IMR-90 (cell line): ENCODE data around the gene PLP1.

Experiments used
- FOS ChIP-seq: fragments of 150-350 bp; IDR thresholded peaks from 2 replicates; pipeline ENCODE4 v1.6.1; 2016; ENCODE audit warnings: low read depth, low read length
- MAFK ChIP-seq: IDR thresholded peaks from 2 replicates; pipeline ENCODE4 v1.6.1; 2012; ENCODE audit warnings: low read depth, low read length, improper control_type of control experiment
- POLR2A ChIP-seq: IDR thresholded peaks from 2 replicates; pipeline ENCODE4 v1.6.1; 2012; ENCODE audit warnings: mild to moderate bottlenecking, low read depth, low read length
- RAD21 ChIP-seq: IDR thresholded peaks from 2 replicates; pipeline ENCODE4 v1.6.1; 2012; ENCODE audit warnings: low read length, improper control_type of control experiment
- TF ChIP-seq, protein P1 (sequence below): conservative IDR thresholded peaks from 2 replicates; pipeline ENCODE4 v1.5.1; 2012; ENCODE audit warnings: mild to moderate bottlenecking, low read depth, low read length, improper control_type of control experiment
- TF ChIP-seq, protein P2 (sequence below): fragments of 150-350 bp; IDR thresholded peaks from 2 replicates; pipeline ENCODE4 v1.6.1; 2017; ENCODE audit warnings: mild to moderate bottlenecking, antibody characterized with exemption, low read length, low read depth
- TF ChIP-seq, protein P3 (sequence below): fragments of 150-350 bp; IDR thresholded peaks from 2 replicates; pipeline ENCODE4 v1.6.1; 2016; ENCODE audit warnings: low read depth, mild to moderate bottlenecking, low read length, moderate library complexity, borderline replicate concordance

GRCh38 chrX:103797691-103798090 lies 21.1 kb downstream of the PLP1 start:
- TF ChIP-seq, protein P1, sequence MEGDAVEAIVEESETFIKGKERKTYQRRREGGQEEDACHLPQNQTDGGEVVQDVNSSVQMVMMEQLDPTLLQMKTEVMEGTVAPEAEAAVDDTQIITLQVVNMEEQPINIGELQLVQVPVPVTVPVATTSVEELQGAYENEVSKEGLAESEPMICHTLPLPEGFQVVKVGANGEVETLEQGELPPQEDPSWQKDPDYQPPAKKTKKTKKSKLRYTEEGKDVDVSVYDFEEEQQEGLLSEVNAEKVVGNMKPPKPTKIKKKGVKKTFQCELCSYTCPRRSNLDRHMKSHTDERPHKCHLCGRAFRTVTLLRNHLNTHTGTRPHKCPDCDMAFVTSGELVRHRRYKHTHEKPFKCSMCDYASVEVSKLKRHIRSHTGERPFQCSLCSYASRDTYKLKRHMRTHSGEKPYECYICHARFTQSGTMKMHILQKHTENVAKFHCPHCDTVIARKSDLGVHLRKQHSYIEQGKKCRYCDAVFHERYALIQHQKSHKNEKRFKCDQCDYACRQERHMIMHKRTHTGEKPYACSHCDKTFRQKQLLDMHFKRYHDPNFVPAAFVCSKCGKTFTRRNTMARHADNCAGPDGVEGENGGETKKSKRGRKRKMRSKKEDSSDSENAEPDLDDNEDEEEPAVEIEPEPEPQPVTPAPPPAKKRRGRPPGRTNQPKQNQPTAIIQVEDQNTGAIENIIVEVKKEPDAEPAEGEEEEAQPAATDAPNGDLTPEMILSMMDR: no peak
- TF ChIP-seq POLR2A (no peak), FOS (no peak), RAD21 (no peak), MAFK (no peak)
- TF ChIP-seq, protein P2, sequence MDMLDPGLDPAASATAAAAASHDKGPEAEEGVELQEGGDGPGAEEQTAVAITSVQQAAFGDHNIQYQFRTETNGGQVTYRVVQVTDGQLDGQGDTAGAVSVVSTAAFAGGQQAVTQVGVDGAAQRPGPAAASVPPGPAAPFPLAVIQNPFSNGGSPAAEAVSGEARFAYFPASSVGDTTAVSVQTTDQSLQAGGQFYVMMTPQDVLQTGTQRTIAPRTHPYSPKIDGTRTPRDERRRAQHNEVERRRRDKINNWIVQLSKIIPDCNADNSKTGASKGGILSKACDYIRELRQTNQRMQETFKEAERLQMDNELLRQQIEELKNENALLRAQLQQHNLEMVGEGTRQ: no peak
- TF ChIP-seq, protein P3, sequence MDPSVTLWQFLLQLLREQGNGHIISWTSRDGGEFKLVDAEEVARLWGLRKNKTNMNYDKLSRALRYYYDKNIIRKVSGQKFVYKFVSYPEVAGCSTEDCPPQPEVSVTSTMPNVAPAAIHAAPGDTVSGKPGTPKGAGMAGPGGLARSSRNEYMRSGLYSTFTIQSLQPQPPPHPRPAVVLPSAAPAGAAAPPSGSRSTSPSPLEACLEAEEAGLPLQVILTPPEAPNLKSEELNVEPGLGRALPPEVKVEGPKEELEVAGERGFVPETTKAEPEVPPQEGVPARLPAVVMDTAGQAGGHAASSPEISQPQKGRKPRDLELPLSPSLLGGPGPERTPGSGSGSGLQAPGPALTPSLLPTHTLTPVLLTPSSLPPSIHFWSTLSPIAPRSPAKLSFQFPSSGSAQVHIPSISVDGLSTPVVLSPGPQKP: no peak
